Caco-2 (cell line): ENCODE measurements around the gene PKDREJ. TPM values are rescaled to one million over a fixed set of nuclear protein-coding genes. Genes with fewer than 3 reads are reported as not detected.

Source experiments
- BruUV-seq: library from RNA; stranded (reverse); fragments of 400-500 nt; replicated peaks from 2 replicates; lab custom pipeline; 2021; lab: Mats Ljungman, UMichigan
- CTCF ChIA-PET: fragments of 300-600 bp; sonication (Branson Sonifier 250); formaldehyde crosslinking; loops from one replicate; lab custom pipeline; 2022; ENCODE audit warnings: antibody characterized with exemption; lab: Charles Lee
- POLR2A ChIA-PET: fragments of 300-600 bp; sonication (Branson Sonifier 250); formaldehyde crosslinking; loops from one replicate; lab custom pipeline; 2022; ENCODE audit warnings: antibody characterized with exemption; lab: Charles Lee
- DNase-seq, 2 experiments: peaks; one replicate each; pipeline versions ENCODE4 v3.0.0 to v3.0.0-alpha.2; 2020 to 2022
- H3K27me3 ChIP-seq: replicated peaks from 2 replicates; pipeline ENCODE4 v1.6.0; 2011; ENCODE audit warnings: low read length; ENCODE audit not compliant: control insufficient read depth, insufficient read depth
- H3K36me3 ChIP-seq: 2 replicates; pipeline ENCODE4 v1.5.1; 2011; ENCODE audit warnings: low read length; ENCODE audit not compliant: control insufficient read depth, insufficient read depth
- H3K4me1 ChIP-seq: fragments of 250-450 bp; sonication (Bioruptor Pico); 2 replicates; pipeline ENCODE4 v1.5.1; 2020; ENCODE audit warnings: mild to moderate bottlenecking
- H3K4me3 ChIP-seq: 2 replicates; pipeline ENCODE4 v1.5.1; 2011; ENCODE audit warnings: low read depth, mild to moderate bottlenecking, control low read depth, low read length
- H3K9me3 ChIP-seq: fragments of 250-450 bp; sonication (Bioruptor Pico); 2 replicates; pipeline ENCODE4 v1.5.1; 2020; ENCODE audit warnings: mild to moderate bottlenecking, moderate library complexity
- H3K27ac Mint-ChIP-seq: one replicate; pipeline ENCODE4 v1.8.0; 2022; ENCODE audit warnings: mixed read lengths; ENCODE audit not compliant: unreplicated experiment
- H3K27me3 Mint-ChIP-seq: one replicate; pipeline ENCODE4 v1.8.0; 2022; ENCODE audit warnings: mixed read lengths; ENCODE audit not compliant: insufficient read depth, unreplicated experiment
- H3K36me3 Mint-ChIP-seq: one replicate; pipeline ENCODE4 v1.8.0; 2022; ENCODE audit warnings: mild to moderate bottlenecking, mixed read lengths; ENCODE audit not compliant: insufficient read depth, unreplicated experiment
- H3K4me1 Mint-ChIP-seq: one replicate; pipeline ENCODE4 v1.8.0; 2022; ENCODE audit warnings: low read depth, mixed read lengths; ENCODE audit not compliant: unreplicated experiment
- H3K4me3 Mint-ChIP-seq: one replicate; pipeline ENCODE4 v1.8.0; 2022; ENCODE audit warnings: mild to moderate bottlenecking, moderate library complexity, mixed read lengths; ENCODE audit not compliant: unreplicated experiment
- H3K9me3 Mint-ChIP-seq: one replicate; pipeline ENCODE4 v1.8.0; 2022; ENCODE audit warnings: mixed read lengths; ENCODE audit not compliant: unreplicated experiment
- intact Hi-C: fragments of 100-400 bp; cut with micrococcal nuclease; formaldehyde crosslinking; loops from one replicate; pipeline ENCODE4 v1.10.0; 2022; ENCODE audit not compliant: unreplicated experiment
- total RNA-seq: library from RNA; stranded (reverse); gene quantifications from 2 replicates; pipeline ENCODE4 v1.2.3, GENCODE V29; 2022
- TF ChIP-seq, protein P1 (sequence below), 2 experiments: fragments of 200-600 bp in 1 of 2; IDR thresholded peaks; 1 replicate in 1 of 2; 2 replicates in 1 of 2; pipeline versions ENCODE4 v1.5.1 to v1.8.0; 2011 to 2022; ENCODE audit warnings: antibody characterized with exemption in 1 of 2, control low read depth in 1 of 2, inconsistent platforms in 1 of 2, low read depth in 1 of 2, low read length in 1 of 2, mild to moderate bottlenecking in 1 of 2, moderate library complexity in 1 of 2; ENCODE audit not compliant: insufficient read depth in 1 of 2, severe bottlenecking in 1 of 2, unreplicated experiment in 1 of 2

PKDREJ gene
- total RNA-seq, 1 experiment from 2014 or later, result not detected

DNA sequence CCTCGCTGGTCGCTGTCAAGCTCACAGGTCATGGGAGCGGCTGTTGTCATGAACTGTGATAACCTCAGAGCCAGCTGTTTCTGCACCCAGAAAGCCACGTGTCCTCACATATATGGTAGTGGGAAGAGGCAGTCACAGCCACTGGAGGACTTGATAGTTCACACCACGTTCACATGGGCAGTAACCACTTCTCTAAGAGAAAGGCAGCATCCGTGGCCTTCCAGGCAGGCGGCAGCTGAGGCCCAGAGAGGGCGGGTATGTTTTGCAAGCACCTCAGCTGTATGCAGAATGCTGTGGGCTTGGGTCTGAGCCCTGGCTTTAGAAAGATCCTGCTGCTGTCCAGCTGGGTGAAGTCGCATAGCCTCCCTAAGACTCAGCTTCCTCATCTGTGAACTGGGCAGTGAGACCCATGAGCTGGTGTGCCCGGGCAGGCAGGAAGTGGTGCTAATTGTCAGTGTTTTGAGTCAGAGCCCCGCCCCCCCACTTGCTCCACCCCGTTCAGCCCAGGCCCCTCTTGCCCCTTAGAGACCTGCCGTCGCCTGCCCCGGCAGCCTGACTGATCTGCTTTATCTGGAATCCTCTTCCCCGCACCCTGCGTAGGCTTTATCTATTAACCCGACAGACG lies 18.0 kb upstream of the PKDREJ start:
- H3K9me3 ChIP-seq, result no peaks in the 10 kb centered on the region
- no TSS peak for BruUV-seq
- Mint-ChIP-seq H3K4me3 (no peak overlapping the region), H3K36me3 (peaks cover 53% of the 10 kb centered on the region), H3K27ac (no peak overlapping the region), H3K4me1 (no peaks in the 10 kb centered on the region), H3K27me3 (no peaks in the 10 kb centered on the region), H3K9me3 (no peaks in the 10 kb centered on the region)
- intact Hi-C loops, result no loop called here
- H3K27me3 ChIP-seq, result no peaks in the 10 kb centered on the region
- TF ChIP-seq, protein P1, sequence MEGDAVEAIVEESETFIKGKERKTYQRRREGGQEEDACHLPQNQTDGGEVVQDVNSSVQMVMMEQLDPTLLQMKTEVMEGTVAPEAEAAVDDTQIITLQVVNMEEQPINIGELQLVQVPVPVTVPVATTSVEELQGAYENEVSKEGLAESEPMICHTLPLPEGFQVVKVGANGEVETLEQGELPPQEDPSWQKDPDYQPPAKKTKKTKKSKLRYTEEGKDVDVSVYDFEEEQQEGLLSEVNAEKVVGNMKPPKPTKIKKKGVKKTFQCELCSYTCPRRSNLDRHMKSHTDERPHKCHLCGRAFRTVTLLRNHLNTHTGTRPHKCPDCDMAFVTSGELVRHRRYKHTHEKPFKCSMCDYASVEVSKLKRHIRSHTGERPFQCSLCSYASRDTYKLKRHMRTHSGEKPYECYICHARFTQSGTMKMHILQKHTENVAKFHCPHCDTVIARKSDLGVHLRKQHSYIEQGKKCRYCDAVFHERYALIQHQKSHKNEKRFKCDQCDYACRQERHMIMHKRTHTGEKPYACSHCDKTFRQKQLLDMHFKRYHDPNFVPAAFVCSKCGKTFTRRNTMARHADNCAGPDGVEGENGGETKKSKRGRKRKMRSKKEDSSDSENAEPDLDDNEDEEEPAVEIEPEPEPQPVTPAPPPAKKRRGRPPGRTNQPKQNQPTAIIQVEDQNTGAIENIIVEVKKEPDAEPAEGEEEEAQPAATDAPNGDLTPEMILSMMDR (IDR thresholded peaks at IDR 0.05; ENCODE audit: insufficient read depth in 1 of 2, low read depth in 1 of 2, low read length in 1 of 2, severe bottlenecking in 1 of 2, unreplicated experiment in 1 of 2), result no peak
- peaks cover 9% of the 10 kb centered on the region for H3K36me3 ChIP-seq
- ChIA-PET CTCF (no interaction called here), POLR2A (no interaction called here)
- H3K4me1 ChIP-seq, result no peaks in the 10 kb centered on the region
- no peak for DNase-seq
- H3K4me3 ChIP-seq, result no peak overlapping the region

DNA sequence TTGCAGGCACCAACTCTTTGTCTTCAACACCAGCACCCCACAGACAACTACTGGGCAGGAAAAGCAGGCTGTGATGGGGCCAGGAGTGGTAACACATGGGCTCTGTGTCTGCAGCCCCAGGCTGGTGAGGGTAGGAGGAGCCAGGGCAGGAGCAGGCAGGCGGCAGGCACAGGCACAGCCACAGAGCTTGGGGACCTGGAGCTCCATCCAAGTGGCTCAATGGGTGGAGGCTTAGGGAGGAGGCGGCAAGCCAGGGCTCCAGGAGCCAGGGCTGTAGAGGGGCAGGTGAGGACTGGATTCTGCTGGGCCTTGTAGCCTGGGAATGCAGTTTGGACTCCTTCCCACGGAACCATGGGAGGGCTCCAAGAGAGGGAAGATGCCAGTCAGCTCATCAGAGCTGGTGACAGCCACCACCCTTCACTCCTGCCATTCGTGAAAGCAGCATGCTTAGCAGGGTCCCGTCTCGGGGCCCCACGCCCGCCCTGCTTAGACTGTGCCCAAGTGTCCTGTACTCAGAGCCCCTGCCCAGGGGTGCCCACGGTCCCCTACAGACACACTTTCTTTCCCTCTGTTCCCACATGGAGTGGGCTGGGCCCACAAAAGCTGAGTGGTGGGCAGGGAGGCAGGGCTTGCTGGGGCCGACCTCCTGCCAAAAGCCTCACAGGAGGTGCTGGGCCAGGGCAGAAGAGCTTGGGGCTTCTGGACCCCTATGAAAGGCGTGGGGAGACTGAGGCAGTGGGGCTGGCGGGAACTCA lies 17.1 kb upstream of the PKDREJ start:
- Histone ChIP-seq H3K27me3 (no peaks in the 10 kb centered on the region), H3K4me3 (no peak overlapping the region), H3K9me3 (no peaks in the 10 kb centered on the region), H3K36me3 (peaks cover 11% of the 10 kb centered on the region), H3K4me1 (no peaks in the 10 kb centered on the region)
- CTCF ChIA-PET, result interaction anchor here (0.5 kb wide), 1 partner anchor 129 kb away, joined by 8 read pairs; no protein-coding TSS in a partner anchor
- Mint-ChIP-seq H3K9me3 (no peaks in the 10 kb centered on the region), H3K36me3 (peaks cover 53% of the 10 kb centered on the region), H3K27me3 (no peaks in the 10 kb centered on the region), H3K4me1 (peaks cover 5% of the 10 kb centered on the region), H3K4me3 (no peak overlapping the region), H3K27ac (no peak overlapping the region)
- DNase-seq, result no peak
- POLR2A ChIA-PET, result no interaction called here
- no TSS peak for BruUV-seq
- TF ChIP-seq, protein P1 (IDR thresholded peaks at IDR 0.05; ENCODE audit: insufficient read depth in 1 of 2, low read depth in 1 of 2, low read length in 1 of 2, severe bottlenecking in 1 of 2, unreplicated experiment in 1 of 2), result no peak
- intact Hi-C loops, result no loop called here

DNA sequence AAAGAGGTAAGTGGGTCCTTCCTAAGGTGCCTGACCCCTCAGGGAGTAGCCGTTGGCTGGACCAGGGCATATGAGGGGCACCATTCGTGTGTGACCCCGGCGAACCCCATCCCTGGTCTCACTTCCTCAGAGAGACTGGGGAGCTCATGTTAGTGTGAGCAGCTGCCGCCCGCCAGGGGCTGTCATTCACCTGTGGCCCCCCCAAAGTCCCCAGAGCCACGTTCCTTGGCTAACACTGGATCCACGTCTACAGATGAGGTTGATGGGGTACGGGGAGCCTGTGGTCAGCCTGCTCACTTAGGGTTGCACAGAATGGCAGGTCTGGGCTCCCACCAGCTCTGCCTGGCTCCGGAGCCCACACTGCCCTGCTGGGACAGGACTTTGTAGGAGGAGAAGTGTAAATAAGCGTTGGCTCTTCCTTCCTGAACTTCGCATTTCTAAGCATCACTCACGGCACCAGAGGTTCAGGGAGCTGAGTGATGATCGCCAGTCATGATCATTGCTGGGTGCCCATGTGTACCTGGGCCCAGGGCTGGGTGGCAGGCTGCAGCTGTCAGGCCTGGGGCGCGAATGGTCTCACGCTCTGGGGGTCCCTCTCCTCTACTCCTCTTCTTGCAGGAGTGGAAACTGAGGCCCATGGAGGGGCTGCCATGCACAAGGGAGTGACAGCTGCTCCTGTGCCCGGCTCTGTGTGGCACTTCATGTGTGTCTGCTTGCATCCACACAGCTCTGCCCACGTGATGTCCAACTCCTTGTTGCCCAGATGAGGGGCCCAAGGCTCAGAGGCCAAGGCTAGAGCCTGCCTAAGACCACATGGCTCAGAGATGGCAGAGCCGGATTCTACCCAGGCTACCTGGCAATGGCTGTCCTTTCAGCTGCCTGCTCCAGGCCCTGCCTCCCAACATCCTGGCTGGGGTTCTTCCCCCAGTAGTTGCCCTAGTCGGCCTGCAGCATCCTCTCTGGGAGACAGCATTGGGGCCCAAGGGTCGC lies 15.8 kb upstream of the PKDREJ start:
- Mint-ChIP-seq H3K36me3 (peaks cover 56% of the 10 kb centered on the region), H3K27me3 (no peaks in the 10 kb centered on the region), H3K4me1 (peaks cover 5% of the 10 kb centered on the region), H3K9me3 (no peaks in the 10 kb centered on the region), H3K4me3 (no peak overlapping the region), H3K27ac (no peak overlapping the region)
- Histone ChIP-seq H3K36me3 (peaks cover 11% of the 10 kb centered on the region), H3K4me1 (no peaks in the 10 kb centered on the region), H3K4me3 (no peak overlapping the region), H3K27me3 (no peaks in the 10 kb centered on the region), H3K9me3 (no peaks in the 10 kb centered on the region)
- intact Hi-C loops, result no loop called here
- ChIA-PET POLR2A (no interaction called here), CTCF (no interaction called here)
- BruUV-seq, result no TSS peak
- TF ChIP-seq, protein P1 (IDR thresholded peaks at IDR 0.05; ENCODE audit: insufficient read depth in 1 of 2, low read depth in 1 of 2, low read length in 1 of 2, severe bottlenecking in 1 of 2, unreplicated experiment in 1 of 2), result no peak
- DNase-seq, result no peak
